ENCODE results near the gene TAS2R31.

The TAS2R31 gene

GRCh38 chr12:11007608-11008007, 23.6 kb downstream of the TAS2R31 start:
- no peak overlapping the region for H3K4me3 ChIP-seq (ENCODE audit: low read depth, low read length)

GRCh38 chr12:10998204-10998603, 33.0 kb downstream of the TAS2R31 start, which contains the start of gene TAS2R20:
TAS2R20 (minus strand) TSS chr12:10998304; CDS start chr12:10997875, 429 bp downstream.
- H3K4me3 ChIP-seq (ENCODE audit: low read depth, low read length), result no peak within 1 kb of the TSS

GRCh38 chr12:10994307-10994706, 36.9 kb downstream of the TAS2R31 start:
- no peak overlapping the region for H3K4me3 ChIP-seq (ENCODE audit: low read depth, low read length)

- H3K4me3 ChIP-seq (ENCODE audit: low read depth, low read length), result no peak overlapping the region
Observed at GRCh38 chr12:10989107-10989506, 42.1 kb downstream of the TAS2R31 start.

DNA sequence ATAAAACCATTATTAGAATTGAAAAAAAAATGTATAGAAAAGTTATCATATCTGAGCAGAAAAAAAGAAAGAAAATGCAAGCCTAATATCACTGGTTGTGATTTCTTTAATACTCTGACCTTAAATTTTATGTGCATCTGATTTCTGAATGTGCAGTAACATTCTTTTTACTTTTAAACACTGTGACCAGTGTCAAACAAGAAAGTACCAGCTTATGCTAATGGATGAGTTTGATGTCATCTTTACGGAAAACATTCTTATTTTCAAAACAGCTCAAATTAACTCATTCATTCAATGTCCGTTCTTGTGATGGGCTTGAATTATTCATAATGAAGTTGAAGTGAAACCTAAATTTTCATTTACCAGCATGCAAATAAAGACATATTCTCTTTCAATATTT, 44.4 kb downstream of the TAS2R31 start, which contains the start of gene TAS2R50:
Gene TAS2R50, minus strand, starts transcription at position 101 of the 400 bp plus-strand sequence. Its CDS starts 52 bp downstream, at position 49.
- H3K4me3 ChIP-seq (ENCODE audit: low read depth, low read length), result no peak within 1 kb of the TSS

DNA sequence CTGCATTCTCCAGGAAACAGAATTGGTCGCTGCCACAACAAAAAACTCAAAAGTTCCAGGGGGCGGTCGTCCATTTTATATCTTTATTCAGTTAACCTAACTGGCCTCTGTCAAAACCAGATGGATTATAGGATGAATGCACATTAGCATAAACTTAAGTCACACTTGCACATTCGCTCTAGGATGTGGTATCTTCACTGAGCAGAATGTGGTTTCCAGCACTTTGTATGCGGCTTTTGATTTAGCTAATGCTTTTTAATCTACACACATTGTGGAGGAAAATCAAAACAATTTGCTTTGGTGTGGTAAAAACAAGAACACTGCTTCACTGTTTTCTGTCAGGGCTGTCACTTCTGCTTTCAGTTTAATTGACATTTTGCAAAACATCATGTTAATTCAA, 49.0 kb downstream of the TAS2R31 start:
- no peak overlapping the region for H3K4me3 ChIP-seq (ENCODE audit: low read depth, low read length)
